NCI-H146 (cell line): Measurements from ENCODE around the gene HPSE.

Experiments used
- DNase-seq: peaks from one replicate; lab custom pipeline; 2025; lab: John Stamatoyannopoulos, UW

HPSE gene

GRCh38 chr4:83247415-83248357 is 87.0 kb downstream of the HPSE start:
- no peak for DNase-seq
